Posterior cingulate gyrus (tissue), 11 donors: Measurements from ENCODE around the gene CAMK2G.

ENCODE experiments used
- DNase-seq, 10 donors: peaks; one replicate each; pipeline versions ENCODE4 v3.0.0 to v3.0.0-alpha.2; 2020 to 2021; ENCODE audit warnings: mixed read lengths in 3 of 10
- intact Hi-C: fragments of 100-400 bp; cut with DNase I; formaldehyde crosslinking; loops from one replicate; pipeline ENCODE4 v1.15.1; 2023

The CAMK2G gene

GRCh38 chr10:73818402-73818801 lies 56.0 kb downstream of the CAMK2G start:
- intact Hi-C loops: no loop called here
- DNase-seq: peak in 1 of 10 donors; percentile 73

DNA sequence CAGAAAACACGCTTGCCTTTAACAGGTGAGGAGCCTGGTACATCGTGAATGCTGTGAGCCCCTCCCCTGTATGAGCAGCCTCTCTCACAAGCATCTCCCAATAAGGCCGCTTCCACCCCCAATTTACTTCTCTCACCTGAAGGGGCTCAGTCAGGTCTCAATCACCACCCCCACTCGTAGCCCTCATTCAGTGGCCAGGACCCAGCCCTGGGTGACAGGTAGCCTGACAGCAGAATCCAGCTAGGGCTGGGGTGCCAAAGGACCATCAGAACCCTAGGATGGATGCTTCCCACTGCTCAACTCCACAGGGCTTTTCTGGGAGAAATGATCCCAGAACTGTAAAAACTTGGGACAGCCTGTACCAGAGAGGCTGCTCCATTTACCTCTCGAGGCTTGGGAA lies 56.5 kb downstream of the CAMK2G start:
- intact Hi-C loops: no loop called here
- DNase-seq: peak in 1 of 10 donors; percentile 55

DNA sequence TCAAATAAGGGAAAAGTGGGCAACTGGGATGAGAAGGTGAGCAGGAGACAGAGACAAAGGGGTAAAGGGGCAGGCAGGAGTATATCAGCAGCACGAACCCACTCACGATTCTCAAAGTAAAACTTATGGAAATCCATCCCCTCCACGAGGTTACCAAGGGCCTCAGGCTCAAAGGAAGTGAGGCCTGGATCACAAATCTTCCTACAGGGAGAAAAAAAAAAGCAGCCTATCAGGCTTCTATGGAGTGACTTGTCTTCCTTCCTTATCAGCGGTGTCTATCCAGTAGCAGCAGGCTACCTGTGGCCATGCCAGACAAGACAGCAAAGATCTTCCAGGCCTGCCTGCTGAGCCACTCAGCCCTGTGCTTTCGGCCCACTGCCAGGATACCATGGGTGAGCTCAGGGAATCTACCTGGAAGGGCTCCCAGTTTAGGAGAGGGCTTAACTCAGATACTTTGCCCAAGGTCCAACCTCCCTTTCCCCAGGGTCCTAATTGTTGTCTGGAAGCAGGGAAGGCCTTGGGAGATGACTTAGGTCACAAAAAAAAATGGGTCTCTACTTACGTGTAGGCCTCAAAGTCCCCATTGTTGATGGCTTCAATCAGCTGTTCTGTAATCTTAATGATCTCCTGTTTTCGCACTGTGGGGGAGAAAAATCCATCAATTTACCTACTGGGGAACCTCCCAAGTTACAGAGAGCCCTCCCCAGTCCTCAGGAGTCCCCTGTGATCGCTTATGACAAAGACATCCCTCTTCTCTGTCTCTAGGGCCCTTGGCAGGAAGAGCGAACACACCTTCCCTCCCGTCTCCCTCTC lies 57.2 kb downstream of the CAMK2G start:
- intact Hi-C loops: no loop called here
- peak in 1 of 10 donors; percentile 45 for DNase-seq

GRCh38 chr10:73815719-73816030 lies 58.7 kb downstream of the CAMK2G start:
- intact Hi-C loops: no loop called here
- no peak for DNase-seq

- DNase-seq: peak in 2 of 10 donors; percentile 79 to 83
These were observed 59.2 kb downstream of the CAMK2G start for GRCh38 chr10:73814896-73815718.

GRCh38 chr10:73814276-73814895 lies 60.0 kb downstream of the CAMK2G start:
- intact Hi-C loops: no loop called here
- DNase-seq: peak in 1 of 10 donors; percentile 35

More at GRCh38 chr10:73814896-73815718, 59.2 kb downstream of the CAMK2G start:
- intact Hi-C loops: no loop called here

DNA sequence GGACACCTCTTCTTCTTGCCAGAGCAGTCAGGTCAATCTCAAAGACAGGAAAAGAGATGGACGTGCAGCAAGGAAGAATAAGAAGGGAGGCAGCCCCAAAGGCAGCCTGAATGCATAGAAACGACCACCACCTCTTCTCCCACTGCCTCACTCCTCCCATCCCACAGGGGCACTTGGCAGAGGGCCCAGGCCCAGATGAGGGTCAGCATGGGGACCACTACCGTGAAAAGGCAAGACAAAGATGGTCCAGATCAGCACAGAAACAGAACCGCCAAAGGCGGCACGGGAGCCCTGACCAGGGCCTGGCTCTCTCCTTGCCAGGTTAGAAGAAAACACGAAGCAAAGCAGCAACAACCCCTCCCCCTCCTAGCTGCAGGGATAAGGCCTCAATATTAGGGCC lies 61.0 kb downstream of the CAMK2G start:
- peak in 1 of 10 donors; percentile 76 for DNase-seq
- intact Hi-C loops: no loop called here

- DNase-seq: peak in 1 of 10 donors; percentile 86
- intact Hi-C loops: no loop called here
These were observed 61.7 kb downstream of the CAMK2G start for GRCh38 chr10:73812657-73813056.

DNA sequence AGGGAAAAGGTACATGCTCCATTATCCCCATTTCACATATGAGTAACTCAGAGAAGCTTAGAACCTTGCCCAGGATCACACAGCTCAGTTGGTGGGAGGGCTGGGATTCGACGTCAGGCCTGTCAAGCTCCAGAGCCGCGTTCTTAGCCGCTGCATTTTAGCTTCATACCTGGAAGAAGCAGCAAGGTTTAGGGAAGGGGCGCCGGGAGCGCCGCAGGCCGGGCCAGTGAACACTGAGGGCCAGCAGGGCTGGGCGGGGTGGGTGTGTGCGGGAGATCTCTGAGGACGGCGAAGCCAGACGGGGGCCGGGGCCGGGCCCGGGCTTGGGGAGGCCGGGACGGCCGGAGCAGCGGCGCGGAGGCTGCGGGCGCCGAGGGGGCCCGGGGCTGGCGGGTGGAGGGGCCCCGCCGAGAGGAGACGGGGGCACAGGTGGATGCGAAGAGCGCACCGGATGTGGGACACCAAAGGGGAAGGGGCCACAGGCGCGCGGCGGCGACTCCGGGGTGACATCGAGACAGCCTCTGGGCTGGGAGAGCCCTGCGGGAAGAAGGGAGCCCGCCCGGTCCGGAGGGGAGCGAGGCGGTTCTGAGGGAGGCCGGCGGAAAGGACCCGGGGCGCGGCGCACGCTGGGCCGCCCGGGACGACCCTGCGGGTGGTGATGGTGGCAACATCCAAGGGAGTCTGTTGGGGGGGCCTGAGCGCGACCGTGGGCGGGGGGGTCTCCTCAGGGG lies 63.5 kb downstream of the CAMK2G start:
- intact Hi-C loops: loop anchor here (1.0 kb wide), 1 partner anchor 26 kb away; the partner anchor contains the start of gene ZSWIM8
- peak in 5 of 10 donors; percentile 29 to 88 (median 81) for DNase-seq

GRCh38 chr10:73810358-73810734 lies 64.0 kb downstream of the CAMK2G start:
- intact Hi-C loops: no loop called here
- DNase-seq: peak in 1 of 10 donors; percentile 6

- intact Hi-C loops: no loop called here
- DNase-seq: peak in 1 of 10 donors; percentile 14
These were observed 65.1 kb downstream of the CAMK2G start for GRCh38 chr10:73809061-73809818.

DNA sequence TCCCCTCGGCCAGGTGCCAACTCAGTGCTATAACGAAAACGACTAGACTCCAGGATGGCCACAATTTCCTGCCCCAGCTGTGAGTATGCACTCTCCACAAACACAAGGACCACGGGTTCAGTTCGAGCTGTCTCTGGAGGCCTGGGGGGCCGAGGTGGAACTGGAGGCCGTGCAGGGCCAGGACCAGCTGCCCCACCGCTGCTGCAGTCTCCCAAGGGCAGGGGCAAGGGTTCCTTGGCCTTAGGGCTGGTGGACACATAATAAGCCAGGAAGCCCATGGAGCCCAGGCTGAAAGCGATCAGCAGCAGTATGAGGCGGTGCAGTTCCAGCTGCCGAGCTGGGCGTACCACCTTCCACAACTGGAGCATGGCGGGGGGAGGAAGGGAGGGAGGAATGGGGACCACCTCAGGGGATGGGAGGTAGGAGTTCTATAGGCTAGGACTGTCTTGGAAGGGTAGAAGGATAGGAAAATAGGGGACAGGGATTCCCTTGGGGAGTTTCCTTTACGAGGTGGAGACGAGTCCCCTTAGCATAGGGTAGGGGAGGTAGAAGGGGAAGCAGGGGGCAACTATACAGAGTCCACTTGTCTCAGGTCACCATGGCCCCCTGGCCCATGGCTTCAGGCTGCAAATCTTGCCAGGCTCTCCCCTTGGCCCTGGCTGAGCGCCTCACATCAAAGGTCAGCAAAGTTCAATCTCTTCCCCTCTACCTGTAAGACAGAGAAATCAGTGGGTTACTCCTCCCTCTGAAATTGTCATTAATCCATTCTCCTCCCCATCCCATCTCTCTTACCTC lies 66.1 kb downstream of the CAMK2G start:
- intact Hi-C loops: no loop called here
- peak in 2 of 10 donors; percentile 57 to 58 for DNase-seq

DNA sequence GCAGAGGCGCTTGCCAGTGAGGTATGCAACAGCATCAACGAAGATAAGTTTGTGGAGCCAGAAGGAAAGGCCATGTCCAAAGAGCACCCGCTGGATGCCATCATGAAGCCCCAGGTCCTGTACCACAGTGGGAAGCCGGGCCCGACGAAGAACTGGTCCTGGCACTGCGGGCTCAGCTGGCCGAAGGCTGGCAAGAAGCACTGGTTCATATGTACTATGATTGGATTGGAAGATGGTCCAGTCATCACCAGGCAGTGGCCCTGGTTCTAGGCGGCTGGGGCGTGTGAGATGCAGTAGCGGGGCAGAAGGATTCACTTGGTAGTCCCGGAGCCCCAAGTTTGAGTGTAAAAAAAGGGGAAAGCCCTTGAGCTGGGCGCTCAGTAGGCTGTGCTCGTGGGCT lies 66.9 kb downstream of the CAMK2G start:
- DNase-seq: peak in 2 of 10 donors; percentile 61 to 71
- intact Hi-C loops: no loop called here

- DNase-seq: peak in 2 of 10 donors; percentile 14 to 55
- intact Hi-C loops: no loop called here
These were observed 68.0 kb downstream of the CAMK2G start for GRCh38 chr10:73806176-73806950.

GRCh38 chr10:73803680-73804286 lies 70.6 kb downstream of the CAMK2G start:
- no peak for DNase-seq
- intact Hi-C loops: no loop called here

GRCh38 chr10:73802276-73802991 lies 71.9 kb downstream of the CAMK2G start:
- intact Hi-C loops: no loop called here
- peak in 1 of 10 donors; percentile 70 for DNase-seq

GRCh38 chr10:73801253-73801590 lies 73.1 kb downstream of the CAMK2G start:
- peak in 2 of 10 donors; percentile 70 to 83 for DNase-seq
- intact Hi-C loops: no loop called here
